SK-N-SH (cell line): Measurements from ENCODE around the gene ARHGEF28. TPM values are rescaled to one million over a fixed set of nuclear protein-coding genes. Genes with fewer than 3 reads are reported as not detected.

ENCODE experiments used
- CTCF ChIA-PET: fragments of 300-600, 350-600 bp; formaldehyde crosslinking; extraction: SDS; loops from one replicate; lab custom pipeline; 2021; lab: Yijun Ruan, JAX
- POLR2A ChIA-PET: fragments of 350-600 bp; sonication (Branson Sonifier 250); formaldehyde crosslinking; extraction: SDS; loops from one replicate; lab custom pipeline; 2020; ENCODE audit warnings: antibody characterized with exemption, inconsistent platforms; lab: Yijun Ruan, JAX
- DNase-seq: peaks from one replicate; pipeline ENCODE4 v3.0.0; 2012
- H2AFZ ChIP-seq: fragments of 200-600 bp; sonication (generic); 2 replicates; pipeline ENCODE4 v1.8.1; 2016; ENCODE audit warnings: antibody characterized with exemption, mild to moderate bottlenecking, low read depth
- H3F3A ChIP-seq: fragments of 200-600 bp; sonication (generic); replicated peaks from 2 replicates; pipeline ENCODE3; 2016; ENCODE audit warnings: antibody characterized with exemption, mild to moderate bottlenecking; ENCODE audit not compliant: insufficient read depth
- H3K27ac ChIP-seq, 2 experiments: fragments of 200-500 bp in 1 of 2; fragments of 200-600 bp in 1 of 2; sonication (Bioruptor generic) in 1 of 2; sonication (generic), shearing (Covaris generic) in 1 of 2; 2 replicates each; pipeline versions ENCODE4 v1.5.1 to v1.6.1; 2014 to 2016; ENCODE audit warnings: low read depth in 2 of 2, inconsistent platforms in 1 of 2, low read length in 1 of 2, mild to moderate bottlenecking in 1 of 2, mixed read lengths in 1 of 2
- H3K27me3 ChIP-seq: fragments of 200-600 bp; sonication (generic), shearing (Covaris generic); 2 replicates; pipeline ENCODE4 v1.6.1; 2016; ENCODE audit warnings: mixed run types; ENCODE audit not compliant: insufficient read depth
- H3K36me3 ChIP-seq, 2 experiments: fragments of 200-500 bp in 1 of 2; fragments of 200-600 bp in 1 of 2; sonication (Bioruptor generic) in 1 of 2; sonication (generic) in 1 of 2; replicated peaks in 1 of 2; 2 replicates each; pipeline versions ENCODE3 to v1.5.1; 2014 to 2016; ENCODE audit warnings: low read length in 1 of 2, mild to moderate bottlenecking in 1 of 2; ENCODE audit not compliant: insufficient read depth in 2 of 2, control insufficient read depth in 1 of 2
- H3K4me1 ChIP-seq, 2 experiments: fragments of 200-500 bp in 1 of 2; fragments of 200-600 bp in 1 of 2; sonication (Bioruptor generic) in 1 of 2; sonication (generic), shearing (Covaris generic) in 1 of 2; 2 replicates each; pipeline versions ENCODE4 v1.5.1 to v1.6.1; 2014 to 2016; ENCODE audit warnings: low read depth in 1 of 2, low read length in 1 of 2, mixed run types in 1 of 2; ENCODE audit not compliant: insufficient read depth in 2 of 2, control insufficient read depth in 1 of 2
- H3K4me2 ChIP-seq: fragments of 200-600 bp; sonication (generic), shearing (Covaris generic); 2 replicates; pipeline ENCODE4 v1.6.1; 2017; ENCODE audit warnings: mixed run types
- H3K4me3 ChIP-seq, 2 experiments: fragments of 200-500 bp in 1 of 2; fragments of 200-600 bp in 1 of 2; sonication (Bioruptor generic) in 1 of 2; sonication (generic), shearing (Covaris generic) in 1 of 2; 2 replicates each; pipeline versions ENCODE4 v1.5.1 to v1.8.1; 2014 to 2016; ENCODE audit warnings: low read depth in 2 of 2, inconsistent platforms in 1 of 2, low read length in 1 of 2, mild to moderate bottlenecking in 1 of 2, mixed read lengths in 1 of 2, moderate library complexity in 1 of 2
- H3K79me2 ChIP-seq: fragments of 200-600 bp; sonication (generic); 2 replicates; pipeline ENCODE4 v1.8.1; 2017; ENCODE audit warnings: mild to moderate bottlenecking; ENCODE audit not compliant: insufficient read depth
- H3K9ac ChIP-seq: fragments of 200-600 bp; sonication (generic); 2 replicates; pipeline ENCODE4 v1.6.1; 2017; ENCODE audit warnings: mixed run types
- H3K9me2 ChIP-seq: fragments of 200-600 bp; sonication (generic); 2 replicates; pipeline ENCODE4 v1.6.1; 2017; ENCODE audit warnings: mixed run types
- H3K9me3 ChIP-seq: fragments of 200-600 bp; sonication (generic); 2 replicates; pipeline ENCODE4 v1.6.1; 2017; ENCODE audit warnings: mixed run types, mild to moderate bottlenecking, moderate library complexity
- H4K20me1 ChIP-seq: fragments of 200-600 bp; sonication (generic); 2 replicates; pipeline ENCODE4 v1.6.1; 2017; ENCODE audit warnings: mild to moderate bottlenecking, mixed run types; ENCODE audit not compliant: insufficient read depth
- CHD2 ChIP-seq: fragments of 150-350 bp; IDR thresholded peaks from 2 replicates; pipeline ENCODE4 v1.6.1; 2018; ENCODE audit warnings: low read length; ENCODE audit not compliant: partially characterized antibody
- EZH2phosphoT487 ChIP-seq: fragments of 200-600 bp; sonication (generic); IDR thresholded peaks from 2 replicates; pipeline ENCODE4 v1.6.1; 2017; ENCODE audit warnings: low read depth, mixed run types, mild to moderate bottlenecking, antibody characterized with exemption, moderate library complexity, borderline replicate concordance
- FOXM1 ChIP-seq: IDR thresholded peaks from 2 replicates; pipeline ENCODE4 v1.4.0; 2012; ENCODE audit warnings: low read depth, mild to moderate bottlenecking
- IRF3 ChIP-seq: fragments of 150-350 bp; IDR thresholded peaks from 2 replicates; pipeline ENCODE4 v1.6.1; 2016; ENCODE audit warnings: mild to moderate bottlenecking, low read depth, low read length
- JUND ChIP-seq: IDR thresholded peaks from 2 replicates; pipeline ENCODE4 v1.4.0; 2012
- RFX5 ChIP-seq: IDR thresholded peaks from 2 replicates; pipeline ENCODE4 v1.6.1; 2012; ENCODE audit warnings: mild to moderate bottlenecking, improper control_type of control experiment, low read length
- RXRA ChIP-seq: IDR thresholded peaks from 2 replicates; pipeline ENCODE4 v1.4.0; 2012; ENCODE audit warnings: low read depth, mild to moderate bottlenecking, borderline replicate concordance
- TAF1 ChIP-seq: IDR thresholded peaks from 2 replicates; pipeline ENCODE4 v1.6.1; 2012; ENCODE audit warnings: low read depth, mild to moderate bottlenecking, low read length, moderate library complexity, borderline replicate concordance
- TCF12 ChIP-seq: IDR thresholded peaks from 2 replicates; pipeline ENCODE4 v1.4.0; 2012
- USF2 ChIP-seq: fragments of 150-350 bp; IDR thresholded peaks from 2 replicates; pipeline ENCODE4 v1.6.1; 2017; ENCODE audit warnings: antibody characterized with exemption, low read length, low read depth, borderline replicate concordance
- WGBS: methylation state at CpG from one replicate; pipeline ENCODE4 v1.1.6; 2017; ENCODE audit warnings: low lambda C conversion rate; 5-methylcytosine and 5-hydroxymethylcytosine counted together
- polyA plus RNA-seq, 3 experiments: library from polyadenylated mRNA; depleted of rRNA; stranded (reverse); fragments of >200 nt; gene quantifications; 2 replicates each; pipeline ENCODE4 v1.2.3, GENCODE V29; 2012
- TF ChIP-seq, protein P1 (sequence below): IDR thresholded peaks from 2 replicates; pipeline ENCODE4 v1.4.0; 2012; ENCODE audit warnings: low read depth, borderline replicate concordance
- TF ChIP-seq, protein P2 (sequence below): fragments of 200-600 bp; sonication (generic); IDR thresholded peaks from 2 replicates; pipeline ENCODE4 v1.6.1; 2017; ENCODE audit warnings: antibody characterized with exemption, mild to moderate bottlenecking, moderate library complexity
- TF ChIP-seq, protein P3 (sequence below): IDR thresholded peaks from 2 replicates; pipeline ENCODE4 v1.4.0; 2012; ENCODE audit warnings: low read depth

ARHGEF28 gene
- polyA plus RNA-seq, 1 of the 3 experiments (the other 2 are of a cell fraction) = 4.2 TPM

DNA sequence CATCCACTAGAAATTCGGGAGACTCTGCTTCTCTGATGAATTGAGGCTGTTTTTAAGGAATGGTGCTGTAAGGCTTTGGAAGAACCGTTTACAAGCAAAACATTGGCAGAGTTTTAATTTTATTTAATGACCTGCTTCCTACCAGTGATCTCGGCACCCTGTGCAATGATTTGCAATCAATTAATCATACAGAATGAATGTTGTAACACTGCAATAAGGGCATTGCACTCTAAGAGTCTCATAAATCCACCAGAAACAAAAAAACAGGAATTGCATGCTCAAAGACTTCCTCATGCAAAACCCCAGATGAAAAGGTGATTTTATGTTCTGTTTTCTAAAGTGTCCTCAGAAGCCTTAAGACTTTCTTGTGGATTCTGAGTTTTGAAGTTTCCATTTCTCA is 295.7 kb downstream of the ARHGEF28 start:
- Histone ChIP-seq H3K4me3 (no peak overlapping the region), H3K9me3 (no peaks in the 10 kb centered on the region), H3F3A (no peaks in the 10 kb centered on the region)
- POLR2A ChIA-PET = no interaction called here
- CTCF ChIA-PET = no interaction called here
- 69% methylated on average over 3 of the region's 3 CpGs for whole genome bisulfite sequencing
- TF ChIP-seq JUND (no peak), USF2 (no peak), IRF3 (no peak), TAF1 (no peak), FOXM1 (no peak), CHD2 (no peak), RFX5 (no peak), RXRA (no peak), EZH2phosphoT487 (no peak), TCF12 (no peak)
- TF ChIP-seq, protein P1, sequence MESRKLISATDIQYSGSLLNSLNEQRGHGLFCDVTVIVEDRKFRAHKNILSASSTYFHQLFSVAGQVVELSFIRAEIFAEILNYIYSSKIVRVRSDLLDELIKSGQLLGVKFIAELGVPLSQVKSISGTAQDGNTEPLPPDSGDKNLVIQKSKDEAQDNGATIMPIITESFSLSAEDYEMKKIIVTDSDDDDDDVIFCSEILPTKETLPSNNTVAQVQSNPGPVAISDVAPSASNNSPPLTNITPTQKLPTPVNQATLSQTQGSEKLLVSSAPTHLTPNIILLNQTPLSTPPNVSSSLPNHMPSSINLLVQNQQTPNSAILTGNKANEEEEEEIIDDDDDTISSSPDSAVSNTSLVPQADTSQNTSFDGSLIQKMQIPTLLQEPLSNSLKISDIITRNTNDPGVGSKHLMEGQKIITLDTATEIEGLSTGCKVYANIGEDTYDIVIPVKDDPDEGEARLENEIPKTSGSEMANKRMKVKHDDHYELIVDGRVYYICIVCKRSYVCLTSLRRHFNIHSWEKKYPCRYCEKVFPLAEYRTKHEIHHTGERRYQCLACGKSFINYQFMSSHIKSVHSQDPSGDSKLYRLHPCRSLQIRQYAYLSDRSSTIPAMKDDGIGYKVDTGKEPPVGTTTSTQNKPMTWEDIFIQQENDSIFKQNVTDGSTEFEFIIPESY = no peak
- TF ChIP-seq, protein P2, sequence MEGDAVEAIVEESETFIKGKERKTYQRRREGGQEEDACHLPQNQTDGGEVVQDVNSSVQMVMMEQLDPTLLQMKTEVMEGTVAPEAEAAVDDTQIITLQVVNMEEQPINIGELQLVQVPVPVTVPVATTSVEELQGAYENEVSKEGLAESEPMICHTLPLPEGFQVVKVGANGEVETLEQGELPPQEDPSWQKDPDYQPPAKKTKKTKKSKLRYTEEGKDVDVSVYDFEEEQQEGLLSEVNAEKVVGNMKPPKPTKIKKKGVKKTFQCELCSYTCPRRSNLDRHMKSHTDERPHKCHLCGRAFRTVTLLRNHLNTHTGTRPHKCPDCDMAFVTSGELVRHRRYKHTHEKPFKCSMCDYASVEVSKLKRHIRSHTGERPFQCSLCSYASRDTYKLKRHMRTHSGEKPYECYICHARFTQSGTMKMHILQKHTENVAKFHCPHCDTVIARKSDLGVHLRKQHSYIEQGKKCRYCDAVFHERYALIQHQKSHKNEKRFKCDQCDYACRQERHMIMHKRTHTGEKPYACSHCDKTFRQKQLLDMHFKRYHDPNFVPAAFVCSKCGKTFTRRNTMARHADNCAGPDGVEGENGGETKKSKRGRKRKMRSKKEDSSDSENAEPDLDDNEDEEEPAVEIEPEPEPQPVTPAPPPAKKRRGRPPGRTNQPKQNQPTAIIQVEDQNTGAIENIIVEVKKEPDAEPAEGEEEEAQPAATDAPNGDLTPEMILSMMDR = no peak
- TF ChIP-seq, protein P3, sequence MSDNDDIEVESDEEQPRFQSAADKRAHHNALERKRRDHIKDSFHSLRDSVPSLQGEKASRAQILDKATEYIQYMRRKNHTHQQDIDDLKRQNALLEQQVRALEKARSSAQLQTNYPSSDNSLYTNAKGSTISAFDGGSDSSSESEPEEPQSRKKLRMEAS = no peak
- TF ChIP-seq, all 33 proteins: peak for 0
- no peak overlapping the region for H3K27ac ChIP-seq
- H3K4me2 ChIP-seq = no peak overlapping the region
- peaks cover 0 to 2% of the 10 kb centered on the region in 2 experiments; a peak in 1 of 4 replicates for H3K4me1 ChIP-seq
- no peaks in the 10 kb centered on the region for H3K79me2 ChIP-seq
- no peak for DNase-seq
- H3K36me3 ChIP-seq = no peaks in the 10 kb centered on the region
- no peak overlapping the region for H3K9ac ChIP-seq
- H3K27me3 ChIP-seq = no peaks in the 10 kb centered on the region
- H3K9me2 ChIP-seq = no peaks in the 10 kb centered on the region
- H2AFZ ChIP-seq = no peak overlapping the region
- no peaks in the 10 kb centered on the region for H4K20me1 ChIP-seq
